ENCODE data around the gene FOXP1. TPM values are rescaled to one million over a fixed set of nuclear protein-coding genes. Genes with fewer than 3 reads are reported as not detected.

Gene FOXP1
- total and polyA plus RNA-seq, 12 donors, result 4.8 to 56.0 (median 43.8) TPM

DNA sequence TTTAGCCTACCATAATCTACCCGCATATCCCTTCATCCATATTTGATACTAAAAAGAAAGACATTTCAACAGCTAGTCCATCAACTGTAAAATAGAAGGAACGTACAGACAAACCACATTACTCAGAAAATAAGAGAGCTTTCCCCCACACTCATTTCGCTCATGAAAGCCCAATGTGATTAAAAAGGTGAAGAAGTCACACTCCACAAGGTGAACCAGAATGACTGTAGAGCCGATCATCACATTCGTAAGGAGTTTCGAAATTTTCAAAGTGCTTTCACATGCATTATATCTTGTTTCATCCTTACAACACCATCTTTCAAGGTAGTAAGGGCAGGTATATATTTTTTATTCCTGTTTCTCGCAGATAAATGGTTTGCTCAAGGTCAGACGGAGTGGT is 225.3 kb downstream of the FOXP1 start:
- H3K4me3 ChIP-seq, result no peak overlapping the region
- intact Hi-C loops (cut with DNase I), result no loop called here
- no peak overlapping the region for H3K27ac ChIP-seq
- no peak for DNase-seq
- peaks cover 0 to 10% (median 4%) of the 10 kb centered on the region in 9 donors for H3K36me3 ChIP-seq
- ATAC-seq, result no peak
- H3K9me3 ChIP-seq, result no peaks in the 10 kb centered on the region
- H3K4me1 ChIP-seq, result peaks cover 0 to 14% (median 5%) of the 10 kb centered on the region in 9 donors
- no peaks in the 10 kb centered on the region for H3K27me3 ChIP-seq
- WGBS, 2 donors, result 97 to 98% methylated on average over 8 of the region's 8 CpGs
- TF ChIP-seq, protein P1, sequence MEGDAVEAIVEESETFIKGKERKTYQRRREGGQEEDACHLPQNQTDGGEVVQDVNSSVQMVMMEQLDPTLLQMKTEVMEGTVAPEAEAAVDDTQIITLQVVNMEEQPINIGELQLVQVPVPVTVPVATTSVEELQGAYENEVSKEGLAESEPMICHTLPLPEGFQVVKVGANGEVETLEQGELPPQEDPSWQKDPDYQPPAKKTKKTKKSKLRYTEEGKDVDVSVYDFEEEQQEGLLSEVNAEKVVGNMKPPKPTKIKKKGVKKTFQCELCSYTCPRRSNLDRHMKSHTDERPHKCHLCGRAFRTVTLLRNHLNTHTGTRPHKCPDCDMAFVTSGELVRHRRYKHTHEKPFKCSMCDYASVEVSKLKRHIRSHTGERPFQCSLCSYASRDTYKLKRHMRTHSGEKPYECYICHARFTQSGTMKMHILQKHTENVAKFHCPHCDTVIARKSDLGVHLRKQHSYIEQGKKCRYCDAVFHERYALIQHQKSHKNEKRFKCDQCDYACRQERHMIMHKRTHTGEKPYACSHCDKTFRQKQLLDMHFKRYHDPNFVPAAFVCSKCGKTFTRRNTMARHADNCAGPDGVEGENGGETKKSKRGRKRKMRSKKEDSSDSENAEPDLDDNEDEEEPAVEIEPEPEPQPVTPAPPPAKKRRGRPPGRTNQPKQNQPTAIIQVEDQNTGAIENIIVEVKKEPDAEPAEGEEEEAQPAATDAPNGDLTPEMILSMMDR (IDR thresholded peaks at IDR 0.05), result no peak

DNA sequence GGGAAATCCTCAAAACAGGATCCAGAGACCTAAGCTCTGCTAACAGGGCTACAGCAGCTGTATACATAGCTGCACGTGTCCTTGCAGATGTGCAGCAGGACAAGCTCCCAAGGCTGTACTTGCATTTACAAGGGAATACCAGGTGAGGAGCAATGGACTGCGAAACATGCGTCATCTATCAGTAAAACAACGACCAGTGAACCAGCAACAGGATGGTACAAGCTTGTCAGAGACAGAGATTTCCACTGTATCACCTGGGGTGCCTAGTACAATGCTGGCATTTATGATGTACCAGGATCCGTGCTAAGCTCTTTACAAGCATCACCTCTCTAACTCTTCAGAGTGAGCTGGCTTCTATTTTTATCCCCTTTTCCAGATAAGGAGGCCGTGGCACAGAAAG is 227.3 kb downstream of the FOXP1 start:
- Histone ChIP-seq H3K36me3 (peaks cover 0 to 10% (median 4%) of the 10 kb centered on the region in 9 donors), H3K4me3 (no peak overlapping the region), H3K27ac (no peak overlapping the region), H3K27me3 (no peaks in the 10 kb centered on the region), H3K9me3 (no peaks in the 10 kb centered on the region), H3K4me1 (peaks cover 0 to 10% (median 5%) of the 10 kb centered on the region in 9 donors)
- TF ChIP-seq, protein P1 (IDR thresholded peaks at IDR 0.05), result no peak
- DNase-seq (no peak), ATAC-seq (peak in 4 of 8 donors; percentile 27 to 53 (median 44))
- WGBS, 2 donors, result 60% methylated on average over 6 of the region's 6 CpGs
- intact Hi-C loops (cut with DNase I), result no loop called here

DNA sequence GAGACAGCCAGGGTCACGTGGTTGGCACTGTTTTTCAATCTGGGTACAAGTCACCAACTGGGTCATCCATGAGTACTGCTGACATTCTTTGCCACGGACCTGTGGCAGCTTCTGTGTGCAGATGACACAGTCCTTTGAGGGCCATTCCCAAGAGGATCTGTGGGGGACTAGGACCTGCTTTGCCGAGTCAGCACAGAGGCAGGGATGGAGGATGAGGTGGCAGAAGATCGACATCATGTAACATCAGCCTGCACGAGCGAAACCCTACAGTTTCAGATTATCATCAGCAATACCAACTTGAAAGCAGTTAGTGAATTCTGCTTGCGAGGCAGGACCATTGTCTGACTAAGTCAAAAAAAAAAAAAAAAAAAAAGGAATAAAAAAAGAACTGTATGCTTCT is 227.7 kb downstream of the FOXP1 start:
- Histone ChIP-seq H3K4me1 (peaks cover 0 to 8% (median 5%) of the 10 kb centered on the region in 9 donors), H3K9me3 (no peaks in the 10 kb centered on the region), H3K36me3 (peaks cover 0 to 10% (median 4%) of the 10 kb centered on the region in 9 donors), H3K27ac (no peak overlapping the region), H3K4me3 (no peak overlapping the region), H3K27me3 (no peaks in the 10 kb centered on the region)
- DNase-seq, result no peak
- intact Hi-C loops (cut with DNase I), result no loop called here
- TF ChIP-seq, protein P1 (IDR thresholded peaks at IDR 0.05), result no peak
- peak in 1 of 8 donors; percentile 30 for ATAC-seq
- WGBS, 2 donors, result 71 to 76% methylated on average over 7 of the region's 7 CpGs

DNA sequence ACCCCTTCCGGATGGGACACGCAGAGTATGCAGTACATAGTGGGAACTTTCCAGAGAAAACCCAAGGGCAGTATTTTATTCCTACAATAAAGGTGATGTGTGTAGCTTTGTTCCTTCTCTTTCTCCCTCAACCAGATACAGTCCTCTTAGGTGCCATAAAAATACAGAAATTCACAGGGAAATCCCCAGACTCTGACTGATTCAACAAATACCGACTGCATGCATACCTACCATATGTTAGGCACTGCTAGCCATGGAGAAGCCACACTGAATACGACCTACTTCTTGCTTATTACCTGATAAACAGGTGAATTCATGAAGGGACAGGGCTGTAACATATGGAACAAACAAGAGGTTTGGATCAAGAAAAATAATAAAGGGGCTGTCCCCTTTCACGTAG is 228.5 kb downstream of the FOXP1 start:
- ATAC-seq (no peak), DNase-seq (no peak)
- no peak overlapping the region for H3K27ac ChIP-seq
- intact Hi-C loops (cut with DNase I), result no loop called here
- H3K4me1 ChIP-seq, result peaks cover 0 to 7% (median 4%) of the 10 kb centered on the region in 9 donors
- 97 to 100% methylated on average over 5 of the region's 5 CpGs for WGBS, 2 donors
- peaks cover 0 to 10% (median 4%) of the 10 kb centered on the region in 9 donors for H3K36me3 ChIP-seq
- H3K9me3 ChIP-seq, result no peaks in the 10 kb centered on the region
- no peaks in the 10 kb centered on the region for H3K27me3 ChIP-seq
- no peak overlapping the region for H3K4me3 ChIP-seq
- TF ChIP-seq, protein P1 (IDR thresholded peaks at IDR 0.05), result no peak

All from heart right ventricle (tissue), 16 donors.